Colonic mucosa (tissue), 4 donors: ENCODE measurements around the gene SORCS3. TPM values are rescaled to one million over a fixed set of nuclear protein-coding genes. Genes with fewer than 3 reads are reported as not detected.

Source experiments
- DNase-seq: peaks from one replicate; pipeline ENCODE4 v3.0.0-alpha.2; 2020
- H3K27ac ChIP-seq: fragments of 200-600 bp; one replicate; pipeline ENCODE4 v1.8.0; 2021
- H3K27me3 ChIP-seq: fragments of 200-600 bp; one replicate; pipeline ENCODE4 v1.8.0; 2021
- H3K36me3 ChIP-seq: fragments of 200-600 bp; one replicate; pipeline ENCODE4 v1.8.0; 2021
- H3K4me1 ChIP-seq: fragments of 200-600 bp; one replicate; pipeline ENCODE4 v1.8.0; 2021; ENCODE audit warnings: mild to moderate bottlenecking
- H3K4me3 ChIP-seq: fragments of 200-600 bp; one replicate; pipeline ENCODE4 v1.8.0; 2021
- H3K9ac ChIP-seq, 2 donors: one replicate each; pipeline ENCODE4 v1.7.0; 2013; ENCODE audit warnings: control low read depth in 2 of 2, low read depth in 2 of 2, low read length in 2 of 2
- H3K9me3 ChIP-seq: fragments of 200-600 bp; one replicate; pipeline ENCODE4 v1.8.0; 2021
- intact Hi-C: fragments of 100-400 bp; cut with DNase I; formaldehyde crosslinking; loops from one replicate; pipeline ENCODE4 v1.14.1; 2022
- total RNA-seq, 2 donors: library from RNA; stranded (reverse); fragmentation: NEBNext Ultra II Directional in 1 of 2; extraction: Animal tissue kit (Norgen Biotek cat#: 25700) in 1 of 2; gene quantifications; one replicate each; pipeline ENCODE4 v1.2.1, GENCODE V29; 2021
- TF ChIP-seq, protein P1 (sequence below): fragments of 200-600 bp; IDR thresholded peaks from one replicate; pipeline ENCODE4 v1.8.0; 2022; ENCODE audit warnings: antibody characterized with exemption, mild to moderate bottlenecking
- donor health status: healthy.
- donor health status: DM: no; HTN: no; CAD: no.
- donor health status: DM: no; HTN: no; CAD: no.

SORCS3 gene
- total RNA-seq, 2 donors from 2014 or later, result 0.08 TPM; not detected in 1

DNA sequence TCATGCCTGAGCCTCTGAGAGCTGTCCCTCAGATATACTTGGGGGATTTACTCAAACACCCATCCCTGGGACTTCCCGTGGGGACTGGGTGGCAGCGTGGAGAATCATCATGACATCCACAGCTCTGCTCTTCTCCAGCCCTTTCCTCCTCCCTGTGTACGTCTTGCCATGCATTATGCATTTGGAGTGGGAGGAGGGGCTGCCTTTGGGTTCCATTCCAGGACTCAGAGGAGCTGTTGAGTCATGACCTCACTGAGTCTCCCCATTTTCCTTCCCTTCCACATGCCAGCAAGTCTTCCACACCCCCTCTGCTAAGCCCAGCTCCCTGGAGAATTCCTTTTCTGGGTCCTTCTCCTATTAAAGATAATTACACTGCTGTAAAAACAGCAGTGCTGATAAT is 480.7 kb downstream of the SORCS3 start:
- Histone ChIP-seq H3K27ac (no peak overlapping the region), H3K36me3 (no peaks in the 10 kb centered on the region), H3K4me1 (no peaks in the 10 kb centered on the region), H3K9me3 (no peaks in the 10 kb centered on the region), H3K27me3 (no peaks in the 10 kb centered on the region), H3K4me3 (no peak overlapping the region), H3K9ac (no peak overlapping the region)
- intact Hi-C loops, result no loop called here
- no peak for DNase-seq
- TF ChIP-seq, protein P1, sequence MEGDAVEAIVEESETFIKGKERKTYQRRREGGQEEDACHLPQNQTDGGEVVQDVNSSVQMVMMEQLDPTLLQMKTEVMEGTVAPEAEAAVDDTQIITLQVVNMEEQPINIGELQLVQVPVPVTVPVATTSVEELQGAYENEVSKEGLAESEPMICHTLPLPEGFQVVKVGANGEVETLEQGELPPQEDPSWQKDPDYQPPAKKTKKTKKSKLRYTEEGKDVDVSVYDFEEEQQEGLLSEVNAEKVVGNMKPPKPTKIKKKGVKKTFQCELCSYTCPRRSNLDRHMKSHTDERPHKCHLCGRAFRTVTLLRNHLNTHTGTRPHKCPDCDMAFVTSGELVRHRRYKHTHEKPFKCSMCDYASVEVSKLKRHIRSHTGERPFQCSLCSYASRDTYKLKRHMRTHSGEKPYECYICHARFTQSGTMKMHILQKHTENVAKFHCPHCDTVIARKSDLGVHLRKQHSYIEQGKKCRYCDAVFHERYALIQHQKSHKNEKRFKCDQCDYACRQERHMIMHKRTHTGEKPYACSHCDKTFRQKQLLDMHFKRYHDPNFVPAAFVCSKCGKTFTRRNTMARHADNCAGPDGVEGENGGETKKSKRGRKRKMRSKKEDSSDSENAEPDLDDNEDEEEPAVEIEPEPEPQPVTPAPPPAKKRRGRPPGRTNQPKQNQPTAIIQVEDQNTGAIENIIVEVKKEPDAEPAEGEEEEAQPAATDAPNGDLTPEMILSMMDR, result no peak

DNA sequence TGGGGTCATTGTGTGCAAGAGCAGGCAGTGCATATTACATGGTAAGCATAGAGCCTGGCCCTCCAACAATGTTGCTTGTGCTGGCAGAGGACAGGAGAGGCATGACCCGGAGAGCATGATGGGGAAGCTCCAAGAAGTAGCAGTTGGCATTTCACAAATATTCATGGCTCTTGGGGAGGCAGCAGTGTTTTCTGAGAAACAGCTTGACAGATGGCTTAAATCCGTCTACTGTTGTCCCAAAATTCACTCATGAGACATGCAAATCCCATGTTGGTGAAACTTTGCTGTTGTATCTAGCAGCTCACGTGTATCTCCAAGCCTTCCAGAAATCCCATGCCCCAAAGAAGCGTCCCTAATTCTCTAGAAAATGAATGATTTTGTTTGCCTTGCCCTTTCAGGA is 487.0 kb downstream of the SORCS3 start:
- TF ChIP-seq, protein P1, result no peak
- no peaks in the 10 kb centered on the region for H3K27me3 ChIP-seq
- H3K36me3 ChIP-seq, result no peaks in the 10 kb centered on the region
- H3K4me1 ChIP-seq, result no peaks in the 10 kb centered on the region
- intact Hi-C loops, result no loop called here
- H3K9me3 ChIP-seq, result no peaks in the 10 kb centered on the region
- no peak overlapping the region for H3K27ac ChIP-seq
- H3K9ac ChIP-seq, result no peak overlapping the region
- no peak for DNase-seq
- no peak overlapping the region for H3K4me3 ChIP-seq

DNA sequence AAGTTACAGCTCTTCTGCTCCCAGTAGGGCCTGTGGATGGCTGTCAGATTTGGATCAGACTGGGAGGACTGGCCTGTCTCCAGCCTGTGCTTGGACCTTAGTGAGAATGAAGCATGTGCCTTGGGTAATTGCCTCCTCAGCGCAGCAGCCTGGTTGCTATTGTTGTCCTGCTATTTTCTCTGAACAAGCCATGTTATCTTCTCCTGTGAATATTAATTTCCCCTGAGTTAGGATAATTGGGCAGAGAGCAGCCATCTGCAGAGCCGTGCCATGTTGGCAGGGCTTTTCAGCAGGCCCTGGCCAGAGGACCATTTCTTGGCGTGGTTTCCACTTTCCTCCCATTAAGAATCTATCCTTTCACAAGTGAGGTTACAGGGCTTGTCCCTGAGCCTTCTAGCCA is 497.3 kb downstream of the SORCS3 start:
- Histone ChIP-seq H3K4me3 (no peak overlapping the region), H3K4me1 (no peaks in the 10 kb centered on the region), H3K36me3 (no peaks in the 10 kb centered on the region), H3K27me3 (no peaks in the 10 kb centered on the region), H3K9me3 (no peaks in the 10 kb centered on the region), H3K9ac (no peak overlapping the region), H3K27ac (no peak overlapping the region)
- no peak for DNase-seq
- TF ChIP-seq, protein P1, result no peak
- intact Hi-C loops, result no loop called here

DNA sequence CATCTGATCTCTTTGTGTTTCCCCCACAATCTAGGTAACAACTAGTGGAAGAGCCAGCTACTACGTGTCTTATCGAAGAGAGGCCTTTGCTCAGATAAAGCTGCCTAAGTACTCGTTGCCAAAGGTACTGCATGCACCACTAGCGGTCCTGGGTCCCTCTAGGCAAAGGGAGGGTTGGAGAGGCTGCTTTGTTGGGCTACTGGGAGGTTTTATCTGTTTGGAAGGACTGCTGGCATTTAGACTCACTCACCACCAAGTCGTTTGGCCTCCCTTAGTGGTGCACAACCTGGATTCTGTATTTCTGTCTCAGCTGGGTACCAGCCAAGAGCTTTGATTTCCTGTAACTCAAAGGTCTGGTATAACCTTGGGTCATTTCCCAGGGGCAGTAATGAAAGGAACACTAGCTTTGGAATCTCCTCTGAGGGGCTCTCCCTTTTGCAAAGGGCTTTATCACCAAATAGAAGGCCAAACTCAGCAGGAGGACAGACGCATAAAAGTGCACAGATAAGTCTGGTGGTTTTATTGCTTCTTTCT is 498.3 kb downstream of the SORCS3 start:
- no peak overlapping the region for H3K9ac ChIP-seq
- intact Hi-C loops, result no loop called here
- TF ChIP-seq, protein P1, result no peak
- no peaks in the 10 kb centered on the region for H3K9me3 ChIP-seq
- H3K27ac ChIP-seq, result no peak overlapping the region
- no peaks in the 10 kb centered on the region for H3K27me3 ChIP-seq
- H3K4me1 ChIP-seq, result no peaks in the 10 kb centered on the region
- DNase-seq, result no peak
- no peak overlapping the region for H3K4me3 ChIP-seq
- H3K36me3 ChIP-seq, result no peaks in the 10 kb centered on the region

DNA sequence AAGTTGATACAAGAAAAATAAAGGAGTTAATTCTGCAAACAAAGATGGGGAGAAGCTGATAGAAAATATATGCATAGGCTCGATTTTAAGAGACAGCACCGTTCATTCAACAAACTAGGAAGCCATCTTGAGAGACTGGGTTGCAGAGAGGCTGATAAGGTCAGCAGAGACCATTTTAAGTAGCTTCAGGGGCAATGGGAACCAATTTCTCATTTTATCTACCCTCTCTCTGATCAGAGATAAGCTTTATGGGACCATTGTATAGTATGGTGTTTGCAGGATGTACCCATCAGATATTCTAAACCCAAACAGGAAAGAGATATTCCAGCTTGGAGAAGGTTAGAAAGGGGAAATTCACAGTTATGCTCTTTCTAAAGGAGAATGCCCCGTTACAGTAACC is 499.5 kb downstream of the SORCS3 start:
- H3K9ac ChIP-seq, result no peak overlapping the region
- no peaks in the 10 kb centered on the region for H3K36me3 ChIP-seq
- TF ChIP-seq, protein P1, result no peak
- no peak overlapping the region for H3K27ac ChIP-seq
- intact Hi-C loops, result no loop called here
- no peak overlapping the region for H3K4me3 ChIP-seq
- DNase-seq, result no peak
- H3K9me3 ChIP-seq, result no peaks in the 10 kb centered on the region
- no peaks in the 10 kb centered on the region for H3K4me1 ChIP-seq
- H3K27me3 ChIP-seq, result no peaks in the 10 kb centered on the region
